GM19455 (cell line): ENCODE measurements around the gene ZC3H12A.

Experiments used
- ATAC-seq: cut with Tn5 transposase; IDR thresholded peaks from one replicate; pipeline ENCODE4 v1.9.1; 2021; ENCODE audit not compliant: unreplicated experiment

Gene ZC3H12A

GRCh38 chr1:37477946-37478345, 3.6 kb downstream of the ZC3H12A start:
- ATAC-seq: no peak

- no peak for ATAC-seq
These were observed 4.1 kb downstream of the ZC3H12A start for GRCh38 chr1:37478451-37478881.

- ATAC-seq: no peak
These were observed 4.5 kb downstream of the ZC3H12A start for GRCh38 chr1:37478890-37479254.

- no peak for ATAC-seq
These were observed 5.1 kb downstream of the ZC3H12A start for GRCh38 chr1:37479255-37480124.

GRCh38 chr1:37480125-37480466, 5.7 kb downstream of the ZC3H12A start:
- ATAC-seq: no peak

- no peak for ATAC-seq
These were observed 6.4 kb downstream of the ZC3H12A start for GRCh38 chr1:37480581-37481288.

GRCh38 chr1:37481289-37482003, 7.1 kb downstream of the ZC3H12A start:
- ATAC-seq: no peak

GRCh38 chr1:37482004-37482785, 7.8 kb downstream of the ZC3H12A start:
- no peak for ATAC-seq

GRCh38 chr1:37482796-37483744, 8.7 kb downstream of the ZC3H12A start:
- no peak for ATAC-seq

- ATAC-seq: no peak
These were observed 9.4 kb downstream of the ZC3H12A start for GRCh38 chr1:37483785-37484184.

- ATAC-seq: no peak
These were observed 10.1 kb downstream of the ZC3H12A start for GRCh38 chr1:37484325-37485051.

GRCh38 chr1:37485902-37486679, 11.7 kb downstream of the ZC3H12A start:
- ATAC-seq: no peak

- no peak for ATAC-seq
These were observed 12.6 kb downstream of the ZC3H12A start for GRCh38 chr1:37486680-37487618.

- ATAC-seq: no peak
These were observed 13.2 kb downstream of the ZC3H12A start for GRCh38 chr1:37487619-37487984.

GRCh38 chr1:37493336-37494098, 19.1 kb downstream of the ZC3H12A start:
- no peak for ATAC-seq

- no peak for ATAC-seq
These were observed 21.5 kb downstream of the ZC3H12A start for GRCh38 chr1:37495875-37496274.

- no peak for ATAC-seq
These were observed 23.5 kb downstream of the ZC3H12A start for GRCh38 chr1:37497832-37498231.
